OCI-LY1 (cell line): ENCODE data around the gene OSBPL5.

Source experiments
- H2AFZ ChIP-seq: fragments of 200-600 bp; sonication (generic), shearing (Covaris generic); 2 replicates; pipeline ENCODE4 v1.6.0; 2014; ENCODE audit warnings: antibody characterized with exemption, mild to moderate bottlenecking, low read length
- H3F3A ChIP-seq: fragments of 200-600 bp; sonication (generic), shearing (Covaris generic); 2 replicates; pipeline ENCODE4 v1.6.0; 2014; ENCODE audit warnings: mild to moderate bottlenecking, antibody characterized with exemption, low read length, moderate library complexity; ENCODE audit not compliant: insufficient read depth
- H3K27ac ChIP-seq: fragments of 200-600 bp; sonication (generic); 2 replicates; pipeline ENCODE4 v1.5.1; 2014; ENCODE audit warnings: low read length, mixed run types, mild to moderate bottlenecking, low read depth; ENCODE audit not compliant: poor library complexity, severe bottlenecking
- H3K27me3 ChIP-seq: fragments of 200-600 bp; sonication (generic); 2 replicates; pipeline ENCODE4 v1.6.0; 2014; ENCODE audit warnings: antibody characterized with exemption, mild to moderate bottlenecking, low read length, moderate library complexity; ENCODE audit not compliant: insufficient read depth
- H3K36me3 ChIP-seq: fragments of 200-600 bp; sonication (generic); 2 replicates; pipeline ENCODE4 v1.6.1; 2014; ENCODE audit warnings: mild to moderate bottlenecking, antibody characterized with exemption, low read length, moderate library complexity, mixed read lengths; ENCODE audit not compliant: insufficient read depth
- H3K4me1 ChIP-seq: fragments of 200-600 bp; sonication (generic); 2 replicates; pipeline ENCODE4 v1.5.1; 2014; ENCODE audit warnings: mild to moderate bottlenecking, low read length, moderate library complexity; ENCODE audit not compliant: insufficient read depth, severe bottlenecking
- H3K4me2 ChIP-seq: fragments of 200-600 bp; sonication (generic), shearing (Covaris generic); 2 replicates; pipeline ENCODE4 v1.6.1; 2014; ENCODE audit warnings: low read length
- H3K4me3 ChIP-seq: fragments of 200-600 bp; sonication (generic); 2 replicates; pipeline ENCODE4 v1.5.1; 2014; ENCODE audit warnings: low read length, low read depth, mild to moderate bottlenecking, mixed read lengths; ENCODE audit not compliant: poor library complexity, severe bottlenecking
- H3K79me2 ChIP-seq: fragments of 200-600 bp; shearing (Covaris generic); 2 replicates; pipeline ENCODE4 v1.6.1; 2016; ENCODE audit warnings: mixed run types, low read length, mixed read lengths; ENCODE audit not compliant: insufficient read depth
- H3K9ac ChIP-seq: fragments of 200-600 bp; sonication (generic), shearing (Covaris generic); 2 replicates; pipeline ENCODE4 v1.6.1; 2014; ENCODE audit warnings: mild to moderate bottlenecking, low read length, mixed read lengths
- H3K9me2 ChIP-seq: fragments of 200-600 bp; sonication (generic), shearing (Covaris generic); 2 replicates; pipeline ENCODE4 v1.6.1; 2014; ENCODE audit warnings: low read depth, mild to moderate bottlenecking, low read length, mixed read lengths
- H3K9me3 ChIP-seq: fragments of 200-600 bp; shearing (Covaris generic); 2 replicates; pipeline ENCODE4 v1.6.1; 2014; ENCODE audit warnings: low read length, mixed read lengths
- H4K20me1 ChIP-seq: fragments of 200-600 bp; sonication (generic), shearing (Covaris generic); 2 replicates; pipeline ENCODE4 v1.6.0; 2016; ENCODE audit warnings: mild to moderate bottlenecking, low read length; ENCODE audit not compliant: insufficient read depth
- CTCF ChIP-seq: fragments of 200-600 bp; sonication (generic), shearing (Covaris generic); IDR thresholded peaks from 2 replicates; pipeline ENCODE4 v1.5.1; 2017; ENCODE audit warnings: mild to moderate bottlenecking, antibody characterized with exemption, low read length, moderate library complexity, mixed read lengths
- EZH2 ChIP-seq: fragments of 200-600 bp; sonication (generic), shearing (Covaris generic); IDR thresholded peaks from 2 replicates; pipeline ENCODE4 v1.8.0; 2017; ENCODE audit warnings: borderline replicate concordance, mixed run types, mild to moderate bottlenecking, antibody characterized with exemption, low read length, moderate library complexity, mixed read lengths

Gene OSBPL5

GRCh38 chr11:3189196-3189843 lies 24.2 kb upstream of the OSBPL5 start:
- TF ChIP-seq EZH2 = no peak
- TF ChIP-seq CTCF = no peak
- H3K4me3 ChIP-seq = no peak overlapping the region
- no peaks in the 10 kb centered on the region for H3K79me2 ChIP-seq
- no peaks in the 10 kb centered on the region for H3F3A ChIP-seq
- H4K20me1 ChIP-seq = no peaks in the 10 kb centered on the region
- no peak overlapping the region for H3K27ac ChIP-seq
- no peaks in the 10 kb centered on the region for H3K4me1 ChIP-seq
- no peaks in the 10 kb centered on the region for H3K27me3 ChIP-seq
- H3K36me3 ChIP-seq = no peaks in the 10 kb centered on the region
- H3K4me2 ChIP-seq = no peak overlapping the region
- no peak overlapping the region for H2AFZ ChIP-seq
- H3K9ac ChIP-seq = no peak overlapping the region
- no peaks in the 10 kb centered on the region for H3K9me2 ChIP-seq
- H3K9me3 ChIP-seq = no peaks in the 10 kb centered on the region

- H4K20me1 ChIP-seq = no peaks in the 10 kb centered on the region
- H3K27me3 ChIP-seq = no peaks in the 10 kb centered on the region
- no peak overlapping the region for H3K4me2 ChIP-seq
- H3K9me3 ChIP-seq = no peaks in the 10 kb centered on the region
- TF ChIP-seq EZH2 (no peak), CTCF (no peak)
- H3K9me2 ChIP-seq = no peaks in the 10 kb centered on the region
- H3K9ac ChIP-seq = no peak overlapping the region
- no peaks in the 10 kb centered on the region for H3F3A ChIP-seq
- H3K79me2 ChIP-seq = no peaks in the 10 kb centered on the region
- H2AFZ ChIP-seq = no peak overlapping the region
- H3K36me3 ChIP-seq = no peaks in the 10 kb centered on the region
- H3K4me1 ChIP-seq = no peaks in the 10 kb centered on the region
- no peak overlapping the region for H3K27ac ChIP-seq
- no peak overlapping the region for H3K4me3 ChIP-seq
Observed at GRCh38 chr11:3188496-3189195, 23.5 kb upstream of the OSBPL5 start.

GRCh38 chr11:3186166-3186953 lies 21.2 kb upstream of the OSBPL5 start:
- no peak overlapping the region for H3K4me2 ChIP-seq
- TF ChIP-seq CTCF = no peak
- no peak for TF ChIP-seq EZH2
- H4K20me1 ChIP-seq = no peaks in the 10 kb centered on the region
- no peak overlapping the region for H3K27ac ChIP-seq
- no peaks in the 10 kb centered on the region for H3K4me1 ChIP-seq
- H3K9me3 ChIP-seq = no peaks in the 10 kb centered on the region
- no peak overlapping the region for H3K4me3 ChIP-seq
- H2AFZ ChIP-seq = no peak overlapping the region
- no peaks in the 10 kb centered on the region for H3K9me2 ChIP-seq
- H3K9ac ChIP-seq = no peak overlapping the region
- no peaks in the 10 kb centered on the region for H3K79me2 ChIP-seq
- no peaks in the 10 kb centered on the region for H3K27me3 ChIP-seq
- no peaks in the 10 kb centered on the region for H3K36me3 ChIP-seq
- H3F3A ChIP-seq = no peaks in the 10 kb centered on the region
